ENCODE data around the gene DNAJA2. TPM values are rescaled to one million over a fixed set of nuclear protein-coding genes. Genes with fewer than 3 reads are reported as not detected.

The DNAJA2 gene
- 23.5 and 28.0 TPM in 2 replicates for total RNA-seq

GRCh38 chr16:46973207-46973995, at the start of gene DNAJA2:
Gene DNAJA2, minus strand, starts transcription at chr16:46973674. Its CDS starts 102 bp downstream, at chr16:46973572.

Other genes starting within 250 kb of the DNAJA2 start
- under 0.01 and 0.13 TPM in 2 replicates for gene MYLK3, start 225.3 kb downstream of the DNAJA2 start, total RNA-seq
- gene C16orf87, start 142.5 kb downstream of the DNAJA2 start, total RNA-seq, result 4.9 and 6.4 TPM in 2 replicates
- 23.1 and 47.6 TPM in 2 replicates for gene GPT2, start 89.3 kb downstream of the DNAJA2 start, total RNA-seq
- gene NETO2, start 170.3 kb upstream of the DNAJA2 start, total RNA-seq, result 29.4 and 40.9 TPM in 2 replicates

All from mesangial cell (primary cell).